Esophagus muscularis mucosa (tissue), 3 donors: ENCODE results near the gene RPLP2.

Source experiments
- POLR2A ChIP-seq: fragments of 450-650 bp; IDR thresholded peaks from one replicate; pipeline ENCODE4 v1.6.1; 2017; ENCODE audit warnings: antibody characterized with exemption, moderate library complexity, mild to moderate bottlenecking, low read depth
- POLR2AphosphoS5 ChIP-seq, 2 donors: sonication (generic); formaldehyde crosslinking; IDR thresholded peaks; one replicate each; pipeline ENCODE4 v1.6.1; 2017; ENCODE audit warnings: antibody characterized with exemption in 2 of 2
- TF ChIP-seq, protein P1 (sequence below), 3 experiments: fragments of 200-600 bp in 2 of 3; fragments of 450-650 bp in 1 of 3; sonication (generic) in 2 of 3; IDR thresholded peaks; one replicate each; pipeline ENCODE4 v1.5.1; 2017 to 2019; ENCODE audit warnings: antibody characterized with exemption in 3 of 3, mild to moderate bottlenecking in 2 of 3, moderate library complexity in 1 of 3

DNA sequence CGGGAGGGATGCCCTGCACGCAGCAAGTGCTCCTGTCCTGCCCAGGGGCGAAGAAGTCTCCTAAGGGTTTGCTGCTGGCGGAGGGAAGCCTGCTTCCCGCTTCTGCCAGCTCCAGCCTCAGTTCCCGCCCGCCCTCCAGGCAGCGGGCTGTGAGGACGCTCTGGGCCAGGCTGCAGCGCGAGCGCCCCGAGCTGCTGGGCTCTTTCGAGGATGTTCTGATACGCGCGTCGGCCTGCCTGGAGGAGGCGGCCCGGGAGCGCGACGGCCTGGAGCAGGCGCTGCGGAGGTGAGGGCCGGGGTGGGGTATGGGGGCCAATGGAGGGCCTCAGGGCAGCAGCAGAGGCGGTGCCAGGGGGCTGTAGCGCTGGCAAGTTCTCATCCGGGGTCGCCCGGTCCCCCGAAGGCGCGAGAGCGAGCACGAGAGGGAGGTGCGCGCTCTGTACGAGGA lies 20.1 kb downstream of the RPLP2 start:
- TF ChIP-seq POLR2A (no peak), POLR2AphosphoS5 (IDR thresholded peaks at IDR 0.05) (no peak)
- TF ChIP-seq, protein P1, sequence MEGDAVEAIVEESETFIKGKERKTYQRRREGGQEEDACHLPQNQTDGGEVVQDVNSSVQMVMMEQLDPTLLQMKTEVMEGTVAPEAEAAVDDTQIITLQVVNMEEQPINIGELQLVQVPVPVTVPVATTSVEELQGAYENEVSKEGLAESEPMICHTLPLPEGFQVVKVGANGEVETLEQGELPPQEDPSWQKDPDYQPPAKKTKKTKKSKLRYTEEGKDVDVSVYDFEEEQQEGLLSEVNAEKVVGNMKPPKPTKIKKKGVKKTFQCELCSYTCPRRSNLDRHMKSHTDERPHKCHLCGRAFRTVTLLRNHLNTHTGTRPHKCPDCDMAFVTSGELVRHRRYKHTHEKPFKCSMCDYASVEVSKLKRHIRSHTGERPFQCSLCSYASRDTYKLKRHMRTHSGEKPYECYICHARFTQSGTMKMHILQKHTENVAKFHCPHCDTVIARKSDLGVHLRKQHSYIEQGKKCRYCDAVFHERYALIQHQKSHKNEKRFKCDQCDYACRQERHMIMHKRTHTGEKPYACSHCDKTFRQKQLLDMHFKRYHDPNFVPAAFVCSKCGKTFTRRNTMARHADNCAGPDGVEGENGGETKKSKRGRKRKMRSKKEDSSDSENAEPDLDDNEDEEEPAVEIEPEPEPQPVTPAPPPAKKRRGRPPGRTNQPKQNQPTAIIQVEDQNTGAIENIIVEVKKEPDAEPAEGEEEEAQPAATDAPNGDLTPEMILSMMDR (IDR thresholded peaks at IDR 0.05) = no peak
